ENCODE data around the gene MRPS18B.

MRPS18B gene

DNA sequence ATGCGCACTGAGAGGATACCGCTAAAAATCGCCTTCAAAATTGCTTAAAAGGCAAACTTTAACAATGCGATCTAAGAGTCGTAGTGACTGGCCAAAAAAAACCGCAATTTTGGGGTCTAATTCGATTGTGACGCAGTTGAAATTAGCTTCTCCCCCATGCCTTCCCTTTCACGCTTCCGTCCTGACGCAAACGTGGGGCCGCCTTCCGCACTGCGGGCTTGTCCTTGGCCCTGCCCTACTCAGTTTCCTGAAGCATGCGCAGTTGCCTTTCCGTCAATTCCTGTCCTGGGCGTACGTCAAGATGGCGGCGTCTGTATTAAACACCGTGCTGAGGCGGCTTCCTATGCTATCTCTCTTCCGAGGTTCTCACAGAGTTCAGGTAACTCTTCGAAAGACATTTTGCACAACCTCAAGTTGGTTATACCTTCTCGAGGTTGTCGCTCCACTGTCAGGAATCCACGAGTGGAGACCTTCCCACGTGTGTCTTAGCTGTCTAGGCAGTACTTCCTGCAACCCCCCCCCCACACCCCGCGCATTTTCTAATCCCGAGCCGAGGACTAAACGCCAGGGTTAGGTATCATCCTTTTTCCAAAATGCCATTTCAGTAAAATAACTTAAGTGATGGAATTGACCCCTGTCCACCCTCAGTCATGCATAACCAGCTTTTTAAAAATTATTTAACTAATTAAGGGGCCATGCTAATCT, at the start of gene MRPS18B:
Gene MRPS18B, plus strand, starts transcription at position 276 of the 705 bp plus-strand sequence. Its CDS starts 26 bp downstream, at position 302.
- peak; percentile 98 for DNase-seq

DNA sequence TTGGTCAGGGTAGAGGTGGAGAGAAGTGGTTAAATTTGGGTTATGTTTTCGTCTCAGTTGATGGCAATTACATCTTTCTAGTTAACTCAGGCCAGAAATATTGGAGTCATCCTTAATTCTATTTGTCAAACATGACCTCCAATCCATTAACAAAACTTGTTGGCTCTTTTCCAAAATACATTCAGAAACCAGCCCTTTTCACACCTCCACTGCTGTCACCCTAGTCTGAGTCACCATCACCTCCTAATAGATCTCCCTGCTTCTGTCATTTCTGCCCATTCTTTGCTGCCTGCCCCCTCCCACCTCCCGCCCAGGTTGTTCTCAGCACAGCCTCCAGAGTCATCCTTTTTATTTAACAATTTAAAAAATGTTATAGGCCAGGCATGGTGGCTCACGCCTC, 49.4 kb upstream of the MRPS18B start:
- no peak for DNase-seq

DNA sequence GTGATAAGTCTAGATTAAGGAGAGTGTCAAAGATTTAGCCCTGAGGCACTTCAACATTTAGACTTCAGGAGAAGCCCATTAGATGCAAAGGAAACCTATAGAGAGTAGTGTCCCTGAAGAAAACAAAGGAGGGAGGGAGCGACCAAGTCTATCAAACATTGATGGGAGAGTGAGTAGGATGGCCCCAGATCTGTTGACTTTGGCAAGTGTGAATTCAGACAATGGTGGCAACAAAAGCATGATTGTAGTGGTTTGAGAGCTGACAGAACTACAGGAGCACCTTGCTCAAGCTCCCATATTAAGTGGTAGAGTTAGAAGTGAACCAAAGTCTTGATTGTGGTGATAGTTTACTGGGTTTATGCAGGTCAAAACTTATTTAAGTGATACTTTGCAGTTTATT, 47.4 kb upstream of the MRPS18B start:
- DNase-seq, result no peak

DNA sequence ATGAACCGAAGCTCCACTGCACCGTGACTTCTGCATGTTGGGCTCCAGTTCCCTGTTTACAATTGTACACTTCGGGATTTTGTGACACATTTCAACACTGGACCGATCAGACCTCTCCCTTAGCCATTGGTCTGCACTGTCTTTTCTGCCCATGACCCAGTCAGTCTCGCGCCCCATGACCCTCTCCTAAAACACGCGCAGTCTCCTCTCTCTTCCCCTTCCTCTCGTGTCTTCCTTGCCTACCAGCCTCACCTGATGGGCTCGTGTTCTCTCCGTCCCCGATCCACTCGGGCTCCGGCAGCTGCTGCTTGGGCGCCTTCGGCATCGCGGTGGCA, 46.9 kb upstream of the MRPS18B start:
- peak; percentile 57 for DNase-seq

DNA sequence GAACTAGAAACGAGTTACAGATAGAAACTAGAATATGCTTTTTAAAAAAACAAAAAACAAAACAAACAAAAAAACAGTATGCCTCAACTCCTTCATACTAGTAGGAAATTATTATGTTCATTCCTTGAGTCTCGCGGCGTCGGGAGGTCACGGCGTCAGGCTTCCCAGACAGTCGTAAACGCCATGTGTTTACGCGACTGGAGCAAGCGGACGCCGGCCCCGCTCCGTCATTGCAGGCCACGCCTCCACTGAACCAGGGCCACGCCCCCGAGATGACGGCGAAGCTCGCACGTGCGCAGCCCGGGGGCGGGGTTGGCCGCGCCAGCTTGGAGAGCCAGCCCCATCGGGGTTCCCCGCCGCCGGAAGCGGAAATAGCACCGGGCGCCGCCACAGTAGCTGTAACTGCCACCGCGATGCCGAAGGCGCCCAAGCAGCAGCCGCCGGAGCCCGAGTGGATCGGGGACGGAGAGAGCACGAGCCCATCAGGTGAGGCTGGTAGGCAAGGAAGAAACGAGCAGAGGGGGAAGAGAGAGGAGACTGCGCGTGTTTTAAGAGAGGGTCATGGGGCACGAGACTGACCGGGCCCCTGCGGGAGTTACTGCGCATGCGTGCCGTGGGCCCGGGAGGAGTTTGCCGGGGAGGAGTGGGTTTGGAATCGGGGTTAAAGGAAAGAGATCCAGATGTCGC, 46.4 kb upstream of the MRPS18B start, which contains the start of gene ABCF1:
Gene ABCF1, plus strand, starts transcription at position 368 of the 687 bp plus-strand sequence. Its CDS starts 46 bp downstream, at position 414.
- DNase-seq, result peak; percentile 99

DNA sequence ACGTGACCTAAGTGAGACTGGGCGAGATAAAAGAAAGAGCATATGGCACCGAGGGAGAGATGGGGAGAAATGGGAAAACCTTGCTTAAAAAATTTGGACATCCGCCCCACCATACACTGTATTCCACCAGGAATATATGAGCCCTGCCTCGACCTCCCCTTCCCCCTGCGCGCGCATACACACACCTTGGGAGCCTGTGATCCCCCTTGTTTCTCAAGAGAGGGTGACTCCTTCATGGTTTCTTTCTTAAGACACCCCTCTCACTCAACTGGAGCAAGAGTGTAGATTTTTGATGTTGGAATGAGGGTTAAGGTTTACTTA, 45.9 kb upstream of the MRPS18B start:
- DNase-seq, result no peak

DNA sequence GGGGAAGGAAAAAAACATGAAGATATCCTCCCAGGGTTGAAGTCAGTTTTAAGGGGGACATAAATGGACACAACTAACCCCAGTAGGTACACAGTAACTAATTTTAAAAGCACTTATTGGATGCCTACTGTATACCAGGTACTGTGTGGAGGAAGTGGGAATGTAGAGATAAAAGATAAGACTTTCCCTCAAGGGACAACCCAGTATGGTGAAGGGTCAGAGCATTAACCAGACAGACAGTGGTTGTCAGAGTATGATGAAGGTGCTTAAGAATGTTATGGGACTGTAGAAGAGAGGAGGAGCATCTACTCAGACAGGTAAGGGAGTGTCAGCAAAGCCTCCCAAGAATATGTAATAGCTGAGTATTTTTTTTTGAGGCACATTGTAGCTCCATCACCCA, 45.5 kb upstream of the MRPS18B start:
- DNase-seq, result no peak

DNA sequence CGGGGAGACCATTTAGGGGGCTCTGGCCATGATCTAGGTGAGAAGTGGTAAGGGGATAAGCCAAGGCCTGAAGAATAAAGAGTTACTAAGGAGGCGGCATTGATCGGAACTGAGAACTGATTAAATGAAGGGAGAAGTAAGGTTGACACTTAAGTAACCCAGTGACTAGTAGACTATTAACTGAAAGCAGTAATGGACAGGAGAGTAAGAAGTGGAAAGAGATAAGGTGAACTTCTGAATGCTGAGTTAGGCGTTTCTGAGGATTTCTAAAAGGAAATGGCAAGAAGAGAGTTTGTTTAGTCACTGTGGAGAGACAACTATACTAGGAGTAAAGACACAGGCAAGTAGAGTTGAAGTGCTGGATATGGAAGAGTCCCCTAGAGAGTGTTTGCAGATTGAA, 44.5 kb upstream of the MRPS18B start:
- no peak for DNase-seq

DNA sequence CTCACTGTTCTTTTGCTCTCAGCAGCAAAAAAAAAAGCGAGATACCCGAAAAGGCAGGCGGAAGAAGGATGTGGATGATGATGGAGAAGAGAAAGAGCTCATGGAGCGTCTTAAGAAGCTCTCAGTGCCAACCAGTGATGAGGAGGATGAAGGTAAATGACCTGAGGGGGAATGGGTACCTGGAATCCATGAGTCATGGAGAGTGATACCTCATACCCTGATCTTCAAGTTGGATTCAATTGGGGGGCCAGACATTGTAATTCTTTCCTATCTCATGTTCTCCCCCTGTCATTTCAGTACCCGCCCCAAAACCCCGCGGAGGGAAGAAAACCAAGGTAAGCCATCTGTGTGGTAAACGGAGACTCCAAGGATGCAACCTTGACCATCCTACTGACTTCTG, 39.6 kb upstream of the MRPS18B start:
- DNase-seq, result no peak

DNA sequence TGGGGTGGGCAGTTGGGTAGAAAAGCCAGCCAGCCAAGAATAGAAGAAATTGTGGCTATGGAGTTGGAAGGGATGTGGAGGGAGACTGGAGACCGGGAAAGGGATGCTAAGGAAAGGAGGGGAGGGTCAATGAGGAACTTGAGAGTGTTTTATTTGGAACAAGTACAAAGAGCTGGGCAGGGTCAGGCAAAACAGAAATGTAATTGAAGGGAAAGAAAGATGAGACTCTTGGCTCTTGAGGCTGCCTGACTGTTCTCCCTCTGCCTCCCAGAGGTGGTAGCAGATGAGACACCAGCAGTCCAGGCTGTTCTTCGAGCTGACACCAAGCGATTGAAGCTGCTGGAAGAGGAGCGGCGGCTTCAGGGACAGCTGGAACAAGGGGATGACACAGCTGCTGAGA, 33.7 kb upstream of the MRPS18B start:
- DNase-seq, result no peak

DNA sequence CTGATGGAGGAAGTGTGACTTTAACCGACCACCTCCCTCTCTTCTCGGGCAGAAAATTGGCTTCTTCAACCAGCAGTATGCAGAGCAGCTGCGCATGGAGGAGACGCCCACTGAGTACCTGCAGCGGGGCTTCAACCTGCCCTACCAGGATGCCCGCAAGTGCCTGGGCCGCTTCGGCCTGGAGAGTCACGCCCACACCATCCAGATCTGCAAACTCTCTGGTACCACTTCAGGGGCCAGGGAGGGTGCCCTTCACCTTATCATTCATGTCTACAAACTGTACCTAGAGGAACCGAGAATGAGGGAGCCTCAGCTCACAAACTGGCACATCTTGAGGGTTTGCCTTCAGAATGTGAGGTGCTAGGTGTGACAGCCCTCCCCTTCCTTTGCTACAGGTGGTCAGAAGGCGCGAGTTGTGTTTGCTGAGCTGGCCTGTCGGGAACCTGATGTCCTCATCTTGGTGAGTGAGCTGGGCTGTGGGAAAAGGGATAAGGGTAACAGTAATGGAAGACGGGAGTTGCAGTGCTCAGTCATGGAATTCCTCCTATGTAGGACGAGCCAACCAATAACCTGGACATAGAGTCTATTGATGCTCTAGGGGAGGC, 27.8 kb upstream of the MRPS18B start:
- no peak for DNase-seq

DNA sequence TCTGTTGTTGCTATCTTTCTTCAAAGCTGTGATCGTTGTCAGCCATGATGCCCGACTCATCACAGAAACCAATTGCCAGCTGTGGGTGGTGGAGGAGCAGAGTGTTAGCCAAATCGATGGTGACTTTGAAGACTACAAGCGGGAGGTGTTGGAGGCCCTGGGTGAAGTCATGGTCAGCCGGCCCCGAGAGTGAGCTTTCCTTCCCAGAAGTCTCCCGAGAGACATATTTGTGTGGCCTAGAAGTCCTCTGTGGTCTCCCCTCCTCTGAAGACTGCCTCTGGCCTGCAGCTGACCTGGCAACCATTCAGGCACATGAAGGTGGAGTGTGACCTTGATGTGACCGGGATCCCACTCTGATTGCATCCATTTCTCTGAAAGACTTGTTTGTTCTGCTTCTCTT, 27.1 kb upstream of the MRPS18B start:
- DNase-seq, result no peak

DNA sequence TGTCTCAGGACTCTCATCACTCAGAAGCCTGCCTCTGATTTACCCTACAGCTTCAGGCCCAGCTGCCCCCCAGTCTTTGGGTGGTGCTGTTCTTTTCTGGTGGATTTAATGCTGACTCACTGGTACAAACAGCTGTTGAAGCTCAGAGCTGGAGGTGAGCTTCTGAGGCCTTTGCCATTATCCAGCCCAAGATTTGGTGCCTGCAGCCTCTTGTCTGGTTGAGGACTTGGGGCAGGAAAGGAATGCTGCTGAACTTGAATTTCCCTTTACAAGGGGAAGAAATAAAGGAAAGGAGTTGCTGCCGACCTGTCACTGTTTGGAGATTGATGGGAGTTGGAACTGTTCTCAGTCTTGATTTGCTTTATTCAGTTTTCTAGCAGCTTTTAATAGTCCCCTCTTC, 26.6 kb upstream of the MRPS18B start:
- no peak for DNase-seq

DNA sequence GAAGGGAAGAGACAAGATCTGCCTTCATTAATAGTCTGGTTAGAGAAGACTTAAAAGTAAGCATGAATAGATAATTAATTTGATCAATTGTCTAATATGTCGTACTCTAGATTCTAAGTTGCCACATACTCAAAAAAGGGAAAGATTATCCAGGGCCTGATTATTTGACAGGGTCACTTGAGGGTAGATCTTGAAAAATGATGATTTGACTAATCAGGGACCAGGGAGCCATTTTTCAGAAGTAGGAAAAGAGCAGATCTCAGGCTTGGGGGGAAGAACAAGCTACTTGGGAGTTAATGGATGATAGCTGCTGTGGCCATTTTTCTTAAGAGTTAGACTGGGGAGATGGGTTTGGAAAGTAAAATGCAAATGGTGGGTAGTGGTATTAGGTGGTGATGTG, 25.4 kb upstream of the MRPS18B start:
- no peak for DNase-seq

DNA sequence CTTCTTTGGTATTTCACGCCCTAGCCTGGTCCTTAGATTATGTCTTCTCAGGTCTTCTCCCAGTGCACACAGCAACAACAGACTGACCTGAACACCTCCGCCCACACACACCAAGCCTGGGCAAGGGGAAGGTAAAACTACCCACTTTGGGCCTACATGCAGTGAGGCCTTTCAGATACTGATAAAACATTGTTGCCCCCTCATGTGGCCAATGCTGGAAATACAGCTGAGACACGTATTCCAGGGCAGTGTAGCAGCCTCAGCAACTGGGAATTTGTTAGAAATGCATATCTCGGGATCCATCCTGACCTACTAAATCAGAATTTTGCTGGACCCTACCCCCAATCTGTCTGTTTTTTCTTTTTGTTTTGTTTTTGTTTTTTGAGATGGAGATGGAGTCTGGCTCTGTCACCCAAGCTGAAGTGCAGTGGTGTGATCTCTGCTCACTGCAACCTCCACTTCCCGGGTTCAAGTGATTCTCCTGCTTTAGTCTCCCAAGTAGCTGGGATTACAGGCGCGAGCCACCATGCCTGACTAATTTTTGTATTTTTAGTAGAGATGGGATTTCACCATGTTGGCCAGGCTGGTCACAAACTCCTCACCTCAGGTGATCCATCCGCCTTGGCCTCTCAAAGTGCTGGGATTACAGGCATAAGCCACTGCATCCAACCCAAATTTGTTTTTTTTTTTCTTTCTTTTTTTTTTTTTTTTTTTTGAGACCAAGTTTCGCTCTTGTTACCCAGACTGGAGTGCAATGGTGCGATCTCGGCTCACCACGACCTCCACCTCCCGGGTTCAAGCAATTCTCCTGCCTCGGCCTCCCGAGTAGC, 20.1 kb upstream of the MRPS18B start:
- peak; percentile 85 for DNase-seq

DNA sequence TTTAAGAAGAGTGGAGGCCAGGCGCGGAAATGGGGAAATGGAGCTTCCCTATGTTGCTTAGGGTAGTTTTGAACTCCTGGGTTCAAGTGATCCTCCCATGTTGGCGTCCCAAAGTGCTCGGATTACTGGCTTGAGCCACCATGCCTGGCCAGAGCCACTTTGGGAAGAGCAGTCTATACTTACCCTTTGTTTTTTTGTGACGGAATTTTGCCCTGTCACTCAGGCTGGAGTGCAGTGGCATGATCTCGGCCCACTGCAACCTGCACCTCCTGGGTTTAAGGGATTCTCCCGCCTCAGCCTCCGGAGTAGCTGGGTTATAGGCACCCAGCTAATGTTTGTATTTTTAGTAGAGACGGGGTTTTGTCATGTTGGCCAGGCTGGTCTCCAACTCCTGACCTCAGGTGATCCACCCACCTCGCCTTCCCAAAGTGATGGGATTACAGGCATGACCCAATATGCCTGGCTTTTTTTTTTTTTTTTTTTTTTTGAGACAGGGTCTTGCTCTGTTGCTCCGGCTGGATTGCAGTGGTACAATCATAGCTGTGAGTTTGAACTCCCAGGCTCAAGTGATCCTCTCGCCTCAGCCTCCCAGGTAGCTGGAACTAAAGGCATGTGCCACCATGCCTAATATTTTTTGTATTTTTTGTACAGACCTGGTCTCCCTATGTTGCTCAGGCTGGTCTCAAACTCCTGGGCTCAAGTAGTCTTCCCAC, 18.6 kb upstream of the MRPS18B start:
- DNase-seq, result peak; percentile 4

DNA sequence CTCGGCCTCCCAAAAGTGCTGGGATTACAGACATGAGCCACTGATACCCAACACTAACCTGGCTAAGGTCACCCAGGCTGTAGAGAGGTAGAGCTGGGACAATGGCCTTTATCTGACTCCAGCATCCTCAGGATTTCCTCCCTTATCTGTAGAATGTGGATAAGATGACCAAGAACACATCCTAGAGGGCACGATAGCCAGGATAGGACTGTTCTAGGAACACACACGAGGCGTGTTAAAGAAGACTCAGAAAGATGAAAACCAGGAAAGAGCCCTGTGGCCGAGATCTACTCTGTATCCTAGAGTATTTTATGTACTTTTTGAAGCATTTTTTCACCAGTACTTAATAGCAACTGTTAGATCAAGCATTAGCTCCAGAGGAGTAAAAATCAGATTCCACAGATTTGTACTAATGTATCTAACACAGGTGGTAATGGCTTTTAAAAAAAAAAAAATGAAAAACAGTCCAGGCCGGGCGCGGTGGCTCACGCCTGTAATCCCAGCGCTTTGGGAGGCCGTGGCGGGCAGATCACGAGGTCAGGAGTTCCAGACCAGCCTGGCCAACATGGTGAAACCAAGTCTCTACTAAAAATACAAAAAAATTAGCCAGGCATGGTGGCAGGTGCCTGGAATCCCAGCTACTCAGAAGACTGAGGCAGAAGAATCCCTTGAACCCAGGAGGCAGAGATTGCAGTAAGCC, 17.9 kb upstream of the MRPS18B start:
- no peak for DNase-seq

DNA sequence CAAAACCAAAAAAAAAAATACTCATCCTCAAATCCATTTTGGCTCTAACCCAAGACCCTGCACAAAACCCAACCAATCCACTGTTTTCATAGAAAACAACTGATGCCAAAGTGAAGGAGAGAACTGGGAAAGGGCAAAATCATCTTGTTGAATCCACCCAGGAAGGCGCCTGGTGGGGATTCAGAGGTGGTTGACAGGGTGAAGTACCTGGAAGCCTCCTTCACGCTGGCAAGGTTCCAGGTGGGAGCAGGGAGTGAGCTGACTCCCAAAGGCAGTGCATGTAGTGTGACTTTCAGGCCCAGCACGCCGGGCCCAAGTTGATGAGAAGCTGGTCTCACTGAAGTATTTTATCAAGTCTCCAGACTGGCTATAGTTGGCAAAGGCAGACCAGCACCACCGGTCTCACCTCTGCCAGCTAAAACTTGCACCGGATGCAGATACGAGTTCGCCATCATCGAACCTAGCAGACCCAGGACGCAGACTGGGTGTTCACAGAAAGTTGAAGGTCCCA, 17.1 kb upstream of the MRPS18B start:
- no peak for DNase-seq

DNA sequence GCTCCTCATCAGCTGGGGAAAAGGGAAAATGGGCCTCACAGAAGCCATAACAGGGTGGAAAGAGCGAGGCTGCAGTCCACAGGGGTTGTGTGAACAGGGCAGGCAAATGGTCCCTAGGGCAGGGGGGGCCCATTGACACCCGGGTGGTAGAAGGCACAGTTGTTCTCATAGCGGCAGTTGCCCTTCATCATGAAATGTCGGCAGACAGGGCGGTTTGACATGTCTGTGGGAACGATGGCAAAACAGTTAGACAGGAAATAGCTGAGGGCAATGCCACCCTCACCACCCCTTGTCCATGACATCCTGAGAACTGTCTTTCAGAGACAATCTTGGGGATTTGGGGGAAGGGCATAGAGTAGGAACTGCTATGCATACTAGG, 16.2 kb upstream of the MRPS18B start:
- DNase-seq, result no peak

DNA sequence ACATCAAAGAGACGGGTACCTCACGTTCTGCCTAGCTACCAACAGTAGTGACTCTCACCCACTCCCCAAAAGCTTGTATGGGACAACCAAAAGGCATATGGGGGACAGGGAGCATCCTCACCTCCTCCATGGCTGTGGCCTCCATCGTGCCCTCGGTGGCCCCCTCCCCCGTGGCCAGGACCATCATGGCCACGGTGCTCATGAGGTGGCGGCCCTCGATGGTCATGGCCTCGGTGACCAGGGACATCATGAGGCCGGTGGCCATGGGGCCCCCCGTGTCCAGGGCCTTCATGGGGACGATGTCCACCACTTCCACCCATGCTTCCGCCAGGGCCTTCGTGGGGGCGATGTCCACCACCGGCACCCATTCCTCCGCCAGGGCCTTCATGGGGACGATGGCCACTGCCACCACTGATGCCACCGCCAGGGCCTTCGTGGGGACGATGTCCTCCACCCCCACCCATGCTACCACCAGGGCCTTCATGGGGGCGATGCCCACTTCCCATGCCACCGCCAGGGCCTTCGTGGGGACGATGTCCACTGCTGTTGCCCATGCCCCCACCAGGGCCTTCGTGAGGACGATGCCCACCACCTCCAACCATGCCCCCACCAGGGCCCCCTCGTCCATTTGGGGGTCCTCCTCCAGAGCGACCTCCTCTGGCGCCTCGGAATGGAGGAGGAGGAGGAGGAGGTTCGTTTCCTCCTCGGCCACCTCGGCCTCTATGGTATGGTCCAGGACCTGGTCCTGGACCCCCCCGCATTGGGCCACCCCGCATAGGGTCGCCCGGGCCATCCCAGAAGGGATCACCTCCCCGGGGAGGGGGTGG, 15.6 kb upstream of the MRPS18B start:
- DNase-seq, result no peak

DNA sequence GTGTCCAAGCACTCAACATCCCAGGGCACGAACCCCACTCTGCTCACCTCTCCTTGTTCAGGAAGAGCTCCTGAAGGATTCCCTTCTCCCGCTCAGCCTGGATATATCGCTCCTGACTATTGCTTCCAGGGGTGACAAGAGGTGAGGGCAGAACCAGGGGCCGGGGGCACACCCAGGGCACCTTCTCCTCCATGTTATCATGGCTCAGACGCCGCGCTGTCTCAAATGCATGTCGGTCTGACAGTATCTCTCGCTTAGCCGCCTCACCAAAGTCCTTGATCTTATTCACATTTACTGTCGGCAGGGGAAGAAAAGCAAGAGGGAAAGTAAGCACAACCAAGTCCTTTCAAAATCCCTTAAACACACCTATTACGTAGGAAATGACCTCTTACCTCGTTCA, 13.7 kb upstream of the MRPS18B start:
- DNase-seq, result no peak
